ENCODE measurements around the gene PEX1.
A peak's percentile ranks its signal among the peaks of the same experiment; 100 is the strongest.

PEX1 gene

DNA sequence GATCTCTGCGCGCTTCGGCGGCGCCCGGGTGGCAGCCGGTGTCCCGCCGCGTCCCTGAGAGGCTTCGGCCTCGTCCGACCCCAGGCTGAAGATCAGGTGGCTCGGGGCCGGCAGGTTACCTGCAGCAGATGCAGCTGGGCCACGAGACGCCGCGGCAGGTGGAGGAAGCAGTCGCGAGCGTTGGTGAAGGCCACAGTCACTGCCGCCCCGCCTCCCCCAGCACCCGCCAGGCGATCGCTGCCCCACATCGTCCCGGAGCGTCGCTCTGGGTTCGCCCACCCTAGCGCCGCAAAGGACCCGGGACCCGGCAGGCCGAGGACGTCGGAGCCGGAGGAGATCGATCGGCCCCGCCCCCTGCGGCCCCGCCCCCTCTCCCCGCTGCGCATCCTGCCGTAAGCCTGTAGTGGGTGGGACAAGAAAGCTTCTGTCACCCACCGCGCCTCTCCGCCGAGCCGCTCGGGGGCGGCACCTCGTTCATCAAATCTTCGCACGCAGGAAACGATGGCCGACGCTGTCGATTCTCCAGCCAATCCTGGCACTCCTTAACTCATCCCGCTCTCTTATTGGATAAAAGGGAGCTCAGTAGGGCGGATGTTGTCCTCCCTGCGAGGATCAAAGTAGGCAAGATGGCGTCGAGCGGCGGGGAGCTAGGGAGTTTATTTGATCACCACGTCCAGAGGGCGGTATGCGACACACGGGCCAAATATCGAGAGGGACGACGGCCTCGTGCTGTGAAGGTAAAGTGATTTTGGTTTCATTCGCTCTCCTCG lies at the start of gene PEX1, which contains the start of gene RBM48:
PEX1 (minus strand) TSS at position 333 of the 770 bp plus-strand sequence; CDS start at position 248, 85 bp downstream.
RBM48 (plus strand) TSS at position 608 of the 770 bp plus-strand sequence; CDS start at position 627, 19 bp downstream.
- peak; percentile 98 for DNase-seq (ENCODE audit: low read depth)
- H3K4me3 ChIP-seq (ENCODE audit: low read length), result peak within 1 kb of the TSS; percentile 98
- TF ChIP-seq, protein P1, sequence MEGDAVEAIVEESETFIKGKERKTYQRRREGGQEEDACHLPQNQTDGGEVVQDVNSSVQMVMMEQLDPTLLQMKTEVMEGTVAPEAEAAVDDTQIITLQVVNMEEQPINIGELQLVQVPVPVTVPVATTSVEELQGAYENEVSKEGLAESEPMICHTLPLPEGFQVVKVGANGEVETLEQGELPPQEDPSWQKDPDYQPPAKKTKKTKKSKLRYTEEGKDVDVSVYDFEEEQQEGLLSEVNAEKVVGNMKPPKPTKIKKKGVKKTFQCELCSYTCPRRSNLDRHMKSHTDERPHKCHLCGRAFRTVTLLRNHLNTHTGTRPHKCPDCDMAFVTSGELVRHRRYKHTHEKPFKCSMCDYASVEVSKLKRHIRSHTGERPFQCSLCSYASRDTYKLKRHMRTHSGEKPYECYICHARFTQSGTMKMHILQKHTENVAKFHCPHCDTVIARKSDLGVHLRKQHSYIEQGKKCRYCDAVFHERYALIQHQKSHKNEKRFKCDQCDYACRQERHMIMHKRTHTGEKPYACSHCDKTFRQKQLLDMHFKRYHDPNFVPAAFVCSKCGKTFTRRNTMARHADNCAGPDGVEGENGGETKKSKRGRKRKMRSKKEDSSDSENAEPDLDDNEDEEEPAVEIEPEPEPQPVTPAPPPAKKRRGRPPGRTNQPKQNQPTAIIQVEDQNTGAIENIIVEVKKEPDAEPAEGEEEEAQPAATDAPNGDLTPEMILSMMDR (conservative IDR thresholded peaks at IDR 0.05; ENCODE audit: low read depth, low read length), result peak; percentile 32

DNA sequence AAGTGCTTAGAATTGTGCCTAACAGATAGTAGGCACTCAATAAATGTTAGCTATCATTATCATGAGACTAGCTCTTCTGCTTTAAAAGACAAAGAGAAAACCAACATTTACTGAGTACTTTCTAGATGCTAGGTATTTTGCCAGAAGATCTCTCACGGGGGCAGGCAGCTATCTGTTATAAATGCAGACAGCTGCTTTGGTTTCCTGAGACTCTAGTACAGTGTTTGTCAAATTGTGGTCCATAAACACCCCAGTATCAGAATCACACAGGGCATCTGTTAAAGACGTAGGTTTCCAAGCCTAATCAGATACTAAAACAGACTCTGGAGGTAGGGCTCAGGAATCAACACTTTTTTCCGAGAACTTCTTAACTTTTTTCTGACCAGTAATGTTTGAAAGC lies 48.0 kb upstream of the PEX1 start:
- TF ChIP-seq, protein P1 (conservative IDR thresholded peaks at IDR 0.05; ENCODE audit: low read depth, low read length), result no peak
- DNase-seq (ENCODE audit: low read depth), result no peak
- H3K4me3 ChIP-seq (ENCODE audit: low read length), result no peak overlapping the region

- no peak for DNase-seq (ENCODE audit: low read depth)
- TF ChIP-seq, protein P1 (conservative IDR thresholded peaks at IDR 0.05; ENCODE audit: low read depth, low read length), result no peak
- H3K4me3 ChIP-seq (ENCODE audit: low read length), result no peak overlapping the region
These were observed 40.8 kb upstream of the PEX1 start for GRCh38 chr7:92569137-92569536.

DNA sequence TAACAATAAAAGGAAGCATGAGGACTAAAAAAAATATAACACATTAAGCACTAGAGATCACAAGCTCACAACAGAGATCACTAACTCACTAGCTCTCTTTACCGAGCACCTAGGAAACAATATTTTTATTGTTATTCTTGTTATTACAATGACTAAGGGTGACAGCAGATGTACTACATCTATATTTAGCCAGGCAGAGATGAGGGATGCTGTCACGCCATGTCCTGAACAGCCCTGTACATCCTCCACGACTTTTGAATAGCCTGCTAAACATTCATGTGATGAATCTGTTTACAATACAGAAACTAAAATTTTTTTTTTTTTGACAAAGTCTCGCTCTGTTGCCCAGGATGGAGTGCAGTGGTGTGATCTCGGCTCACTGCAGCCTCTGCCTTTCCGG lies 39.1 kb upstream of the PEX1 start:
- H3K4me3 ChIP-seq (ENCODE audit: low read length), result no peak overlapping the region
- TF ChIP-seq, protein P1 (conservative IDR thresholded peaks at IDR 0.05; ENCODE audit: low read depth, low read length), result no peak
- no peak for DNase-seq (ENCODE audit: low read depth)

DNA sequence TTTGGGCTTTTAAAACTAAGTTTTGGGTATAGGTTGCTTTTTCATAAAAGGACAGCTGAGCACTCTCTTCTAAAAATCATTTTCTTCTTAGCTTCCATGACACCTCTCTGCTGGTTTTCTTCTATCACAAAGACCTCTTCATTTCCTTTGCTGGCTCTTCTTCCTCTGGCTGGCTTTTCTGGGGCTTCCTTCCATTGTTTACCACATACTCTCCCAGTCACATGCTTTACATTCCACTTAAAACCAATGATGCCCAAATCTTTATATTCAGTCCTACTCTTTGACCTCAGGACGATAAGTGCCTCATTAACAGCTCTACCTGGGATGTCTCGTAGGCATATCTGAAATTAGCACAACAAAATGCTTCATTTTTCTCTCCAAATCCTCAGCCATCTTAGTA lies 35.0 kb upstream of the PEX1 start:
- TF ChIP-seq, protein P1 (conservative IDR thresholded peaks at IDR 0.05; ENCODE audit: low read depth, low read length), result no peak
- no peak for DNase-seq (ENCODE audit: low read depth)
- no peak overlapping the region for H3K4me3 ChIP-seq (ENCODE audit: low read length)

- DNase-seq (ENCODE audit: low read depth), result no peak
- TF ChIP-seq, protein P1 (conservative IDR thresholded peaks at IDR 0.05; ENCODE audit: low read depth, low read length), result no peak
- H3K4me3 ChIP-seq (ENCODE audit: low read length), result no peak overlapping the region
These were observed 32.3 kb upstream of the PEX1 start for GRCh38 chr7:92560602-92561001.

DNA sequence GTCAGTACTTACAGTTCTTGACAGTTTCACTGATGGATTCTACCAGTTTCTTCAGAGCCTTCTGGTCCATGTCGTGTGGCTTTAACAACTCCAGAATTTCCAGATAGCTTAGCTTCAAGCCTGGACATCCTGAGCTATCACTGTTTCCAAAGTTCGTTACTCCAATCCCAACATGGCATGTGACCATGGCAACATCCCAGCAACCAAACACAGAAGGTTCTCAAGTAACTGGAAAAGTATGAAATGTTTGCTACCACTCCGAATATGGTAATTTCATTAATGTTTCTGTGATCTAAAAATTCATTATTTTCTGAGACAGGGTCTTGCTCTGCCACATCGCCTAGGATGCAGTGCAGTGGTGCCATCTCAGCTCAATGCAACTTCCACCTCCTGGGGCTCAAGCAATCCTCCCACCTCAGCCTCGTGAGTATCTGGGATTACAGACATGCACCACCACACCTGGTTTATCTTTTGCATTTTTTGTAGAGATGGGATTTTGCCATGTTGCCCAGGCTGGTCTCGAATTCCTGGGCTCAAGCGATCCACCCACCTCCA lies 29.6 kb upstream of the PEX1 start:
- TF ChIP-seq, protein P1 (conservative IDR thresholded peaks at IDR 0.05; ENCODE audit: low read depth, low read length), result no peak
- H3K4me3 ChIP-seq (ENCODE audit: low read length), result no peak overlapping the region
- no peak for DNase-seq (ENCODE audit: low read depth)

All from retinal pigment epithelial cell (primary cell).